MM.1S (cell line): Measurements from ENCODE around the gene BTBD1.

ENCODE experiments used
- DNase-seq: peaks from one replicate; pipeline ENCODE4 v3.0.0-alpha.2; 2015
- H2AFZ ChIP-seq: fragments of 300-600 bp; sonication (generic); 2 replicates; pipeline ENCODE4 v1.6.0; 2016; ENCODE audit warnings: antibody characterized with exemption, low read length
- H3F3A ChIP-seq: fragments of 300-600 bp; sonication (generic); 2 replicates; pipeline ENCODE4 v1.6.1; 2016; ENCODE audit warnings: mild to moderate bottlenecking, antibody characterized with exemption, low read length, moderate library complexity, mixed read lengths; ENCODE audit not compliant: insufficient read depth
- H3K27ac ChIP-seq: fragments of 300-600 bp; sonication (generic); 2 replicates; pipeline ENCODE4 v1.5.1; 2016; ENCODE audit warnings: mild to moderate bottlenecking, low read length
- H3K27me3 ChIP-seq: fragments of 300-600 bp; sonication (generic); replicated peaks from 2 replicates; pipeline ENCODE4 v1.6.0; 2016; ENCODE audit warnings: low read length; ENCODE audit not compliant: insufficient read depth
- H3K36me3 ChIP-seq: fragments of 300-600 bp; sonication (generic); replicated peaks from 2 replicates; pipeline ENCODE4 v1.6.1; 2016; ENCODE audit warnings: mild to moderate bottlenecking, low read length, mixed read lengths; ENCODE audit not compliant: insufficient read depth
- H3K4me1 ChIP-seq: fragments of 300-600 bp; sonication (generic); 2 replicates; pipeline ENCODE4 v1.6.1; 2016; ENCODE audit warnings: low read length, mixed read lengths
- H3K4me2 ChIP-seq: fragments of 300-600 bp; sonication (generic); 2 replicates; pipeline ENCODE4 v1.6.0; 2016; ENCODE audit warnings: low read depth, low read length
- H3K4me3 ChIP-seq: fragments of 300-600 bp; sonication (generic); 2 replicates; pipeline ENCODE4 v1.5.1; 2016; ENCODE audit warnings: low read length, mixed read lengths
- H3K79me2 ChIP-seq: fragments of 300-600 bp; sonication (generic); 2 replicates; pipeline ENCODE4 v1.6.1; 2016; ENCODE audit warnings: mixed run types, low read length, mixed read lengths
- H3K9ac ChIP-seq: fragments of 300-600 bp; sonication (generic); 2 replicates; pipeline ENCODE4 v1.6.1; 2016; ENCODE audit warnings: low read length, mixed read lengths
- H3K9me2 ChIP-seq: fragments of 300-600 bp; sonication (generic); replicated peaks from 2 replicates; pipeline ENCODE4 v1.6.1; 2016; ENCODE audit warnings: mild to moderate bottlenecking, low read length, mixed read lengths; ENCODE audit not compliant: insufficient read depth
- H3K9me3 ChIP-seq: fragments of 300-600 bp; sonication (generic); replicated peaks from 2 replicates; pipeline ENCODE4 v1.6.1; 2016; ENCODE audit warnings: mild to moderate bottlenecking, low read length, mixed read lengths; ENCODE audit not compliant: insufficient read depth
- H4K20me1 ChIP-seq: fragments of 300-600 bp; sonication (generic); 2 replicates; pipeline ENCODE4 v1.6.1; 2016; ENCODE audit warnings: mild to moderate bottlenecking, low read length, moderate library complexity, mixed read lengths; ENCODE audit not compliant: insufficient read depth
- CTCF ChIP-seq: fragments of 300-600 bp; sonication (generic); IDR thresholded peaks from 2 replicates; pipeline ENCODE4 v1.5.1; 2016; ENCODE audit warnings: antibody characterized with exemption, low read length, mixed read lengths
- EZH2 ChIP-seq: fragments of 300-600 bp; sonication (generic); optimal IDR thresholded peaks from 2 replicates; pipeline ENCODE3; 2017; ENCODE audit warnings: low read depth, mild to moderate bottlenecking, antibody characterized with exemption, low read length, mixed read lengths
- EZH2phosphoT487 ChIP-seq: fragments of 300-600 bp; sonication (generic); IDR thresholded peaks from 2 replicates; pipeline ENCODE4 v1.6.1; 2018; ENCODE audit warnings: antibody characterized with exemption, low read length

BTBD1 gene

GRCh38 chr15:83100097-83100646, 33.1 kb upstream of the BTBD1 start:
- H3K9me3 ChIP-seq, result no peaks in the 10 kb centered on the region
- H4K20me1 ChIP-seq, result no peaks in the 10 kb centered on the region
- no peaks in the 10 kb centered on the region for H3K36me3 ChIP-seq
- no peak overlapping the region for H3K27ac ChIP-seq
- no peak overlapping the region for H3K4me3 ChIP-seq
- H3K9me2 ChIP-seq, result no peaks in the 10 kb centered on the region
- TF ChIP-seq EZH2phosphoT487 (no peak), EZH2 (no peak), CTCF (no peak)
- no peaks in the 10 kb centered on the region for H3F3A ChIP-seq
- no peaks in the 10 kb centered on the region for H3K27me3 ChIP-seq
- no peak for DNase-seq
- H3K9ac ChIP-seq, result no peak overlapping the region
- no peaks in the 10 kb centered on the region for H3K4me1 ChIP-seq
- H3K79me2 ChIP-seq, result no peaks in the 10 kb centered on the region
- no peak overlapping the region for H2AFZ ChIP-seq
- no peak overlapping the region for H3K4me2 ChIP-seq

DNA sequence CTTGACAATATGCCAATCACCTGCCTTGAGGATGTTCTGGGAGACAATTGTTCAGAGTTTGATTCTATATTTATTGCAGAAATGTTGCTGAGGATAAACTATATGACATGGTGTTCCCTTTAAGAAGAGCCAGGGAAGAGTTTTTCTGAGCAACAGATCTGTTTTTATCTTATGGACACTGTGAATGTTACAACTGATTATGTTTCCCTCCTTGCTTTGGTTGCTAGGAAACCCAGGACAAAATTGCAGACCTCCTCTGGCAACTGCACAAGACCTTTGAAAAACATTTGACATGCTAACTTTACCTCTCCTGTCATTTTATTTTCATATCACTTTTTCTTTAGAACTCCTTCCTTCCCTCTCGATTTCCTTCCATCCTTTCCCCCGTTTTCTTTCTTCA, 32.2 kb upstream of the BTBD1 start:
- Histone ChIP-seq H3K79me2 (no peaks in the 10 kb centered on the region), H2AFZ (no peak overlapping the region), H4K20me1 (no peaks in the 10 kb centered on the region), H3K9ac (no peak overlapping the region), H3K4me3 (no peak overlapping the region), H3K9me2 (no peaks in the 10 kb centered on the region), H3K4me2 (no peak overlapping the region), H3K4me1 (no peaks in the 10 kb centered on the region), H3F3A (no peaks in the 10 kb centered on the region), H3K27ac (no peak overlapping the region), H3K27me3 (no peaks in the 10 kb centered on the region), H3K9me3 (no peaks in the 10 kb centered on the region), H3K36me3 (no peaks in the 10 kb centered on the region)
- no peak for DNase-seq
- TF ChIP-seq CTCF (no peak), EZH2phosphoT487 (no peak), EZH2 (no peak)

DNA sequence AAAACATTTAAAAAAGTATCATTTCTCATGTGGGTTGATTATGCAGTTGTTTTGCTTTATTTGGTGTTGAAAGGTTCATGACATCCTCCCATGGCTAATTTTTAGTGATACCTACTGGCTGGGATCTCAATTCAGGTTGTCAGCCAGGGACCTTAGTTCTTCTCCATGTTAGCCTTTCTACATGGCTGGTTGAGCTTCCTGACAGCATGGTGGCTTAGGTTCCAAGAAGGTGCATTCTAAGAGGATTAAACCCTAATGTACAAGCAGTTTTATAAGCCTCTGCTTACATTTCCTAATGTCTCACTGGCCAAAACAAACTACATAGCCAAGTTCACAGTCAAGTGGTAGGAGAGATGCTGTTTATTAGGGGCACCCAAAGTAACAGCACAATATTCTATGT, 31.0 kb upstream of the BTBD1 start:
- Histone ChIP-seq H3K4me2 (no peak overlapping the region), H3K27ac (no peak overlapping the region), H3K4me3 (no peak overlapping the region), H3K9me3 (no peaks in the 10 kb centered on the region), H3K36me3 (no peaks in the 10 kb centered on the region), H2AFZ (no peak overlapping the region), H3K27me3 (no peaks in the 10 kb centered on the region), H3K4me1 (no peaks in the 10 kb centered on the region), H3F3A (no peaks in the 10 kb centered on the region), H3K9me2 (no peaks in the 10 kb centered on the region), H3K79me2 (no peaks in the 10 kb centered on the region), H4K20me1 (no peaks in the 10 kb centered on the region), H3K9ac (no peak overlapping the region)
- no peak for DNase-seq
- TF ChIP-seq EZH2phosphoT487 (no peak), EZH2 (no peak), CTCF (no peak)
